Osteoblast (primary cell): ENCODE results near the gene MBD3L1. TPM values are rescaled to one million over a fixed set of nuclear protein-coding genes. Genes with fewer than 3 reads are reported as not detected.
A peak's percentile ranks its signal among the peaks of the same experiment; 100 is the strongest.

Source experiments
- DNase-seq: peaks from one replicate; pipeline ENCODE4 v3.0.0; 2011; ENCODE audit warnings: low spot score, mixed read lengths; ENCODE audit not compliant: insufficient read length; ENCODE audit errors: missing footprints
- H2AFZ ChIP-seq: 2 replicates; pipeline ENCODE4 v1.6.0; 2011; ENCODE audit warnings: mild to moderate bottlenecking, low read length
- H3K27ac ChIP-seq: 2 replicates; pipeline ENCODE4 v1.5.1; 2011; ENCODE audit warnings: mild to moderate bottlenecking, low read depth, low read length, moderate library complexity
- H3K27me3 ChIP-seq: 2 replicates; pipeline ENCODE4 v1.6.0; 2012; ENCODE audit warnings: mild to moderate bottlenecking, control low read depth, inconsistent platforms, low read length, moderate library complexity; ENCODE audit not compliant: insufficient read depth
- H3K36me3 ChIP-seq: 2 replicates; pipeline ENCODE4 v1.5.1; 2011; ENCODE audit warnings: mild to moderate bottlenecking, low read length, control low read depth, moderate library complexity; ENCODE audit not compliant: insufficient read depth
- H3K4me1 ChIP-seq: 2 replicates; pipeline ENCODE4 v1.5.1; 2011; ENCODE audit warnings: mild to moderate bottlenecking, low read length, control low read depth, moderate library complexity; ENCODE audit not compliant: insufficient read depth
- H3K4me2 ChIP-seq: 2 replicates; pipeline ENCODE4 v1.6.0; 2011; ENCODE audit warnings: mild to moderate bottlenecking, low read length; ENCODE audit not compliant: insufficient read depth
- H3K4me3 ChIP-seq: fragments of 200-600 bp; sonication (generic); 3 replicates; pipeline ENCODE4 v1.5.1; 2012; ENCODE audit warnings: mild to moderate bottlenecking, low read length, inconsistent platforms; ENCODE audit not compliant: insufficient read depth
- H3K79me2 ChIP-seq: 2 replicates; pipeline ENCODE4 v1.6.0; 2012; ENCODE audit warnings: mild to moderate bottlenecking, low read length, control low read depth, inconsistent platforms; ENCODE audit not compliant: insufficient read depth
- H3K9me3 ChIP-seq: 2 replicates; pipeline ENCODE4 v1.5.1; 2011; ENCODE audit warnings: low read depth, low read length, control low read depth
- H4K20me1 ChIP-seq: 2 replicates; pipeline ENCODE4 v1.6.0; 2012; ENCODE audit warnings: mild to moderate bottlenecking, low read length, control low read depth; ENCODE audit not compliant: insufficient read depth
- CTCF ChIP-seq: IDR thresholded peaks from 2 replicates; pipeline ENCODE4 v1.5.1; 2011; ENCODE audit warnings: mild to moderate bottlenecking, low read depth, low read length, moderate library complexity; ENCODE audit errors: extremely low read depth
- total RNA-seq: library from RNA; depleted of rRNA; stranded (reverse); fragments of >200 nt; gene quantifications from 2 replicates; pipeline ENCODE4 v1.2.3, GENCODE V29; 2012

The MBD3L1 gene
- total RNA-seq, 1 donor, result not detected

- Histone ChIP-seq H3K9me3 (no peaks in the 10 kb centered on the region), H3K4me1 (no peaks in the 10 kb centered on the region), H3K27ac (no peak overlapping the region), H4K20me1 (no peaks in the 10 kb centered on the region), H2AFZ (no peak overlapping the region), H3K27me3 (no peaks in the 10 kb centered on the region), H3K4me2 (no peak overlapping the region), H3K4me3 (no peak overlapping the region), H3K36me3 (no peaks in the 10 kb centered on the region), H3K79me2 (no peaks in the 10 kb centered on the region)
- TF ChIP-seq CTCF, result no peak
- DNase-seq, result no peak
These were observed 52.2 kb downstream of the MBD3L1 start for GRCh38 chr19:8884416-8884815.

GRCh38 chr19:8887364-8887763 lies 55.2 kb downstream of the MBD3L1 start:
- no peaks in the 10 kb centered on the region for H3K9me3 ChIP-seq
- H3K36me3 ChIP-seq, result no peaks in the 10 kb centered on the region
- TF ChIP-seq CTCF, result no peak
- no peak for DNase-seq
- no peaks in the 10 kb centered on the region for H4K20me1 ChIP-seq
- no peaks in the 10 kb centered on the region for H3K27me3 ChIP-seq
- H3K4me3 ChIP-seq, result no peak overlapping the region
- no peak overlapping the region for H3K27ac ChIP-seq
- H3K79me2 ChIP-seq, result no peaks in the 10 kb centered on the region
- no peaks in the 10 kb centered on the region for H3K4me1 ChIP-seq
- H2AFZ ChIP-seq, result no peak overlapping the region
- no peak overlapping the region for H3K4me2 ChIP-seq

- Histone ChIP-seq H3K4me2 (no peak overlapping the region), H2AFZ (no peak overlapping the region)
These were observed 58.1 kb downstream of the MBD3L1 start for GRCh38 chr19:8890260-8890659.

More at GRCh38 chr19:8890260-8890659, 58.1 kb downstream of the MBD3L1 start:
- no peak overlapping the region for H3K4me3 ChIP-seq
- no peak overlapping the region for H3K27ac ChIP-seq
- no peaks in the 10 kb centered on the region for H3K36me3 ChIP-seq
- no peaks in the 10 kb centered on the region for H3K79me2 ChIP-seq
- no peaks in the 10 kb centered on the region for H3K9me3 ChIP-seq
- H3K27me3 ChIP-seq, result no peaks in the 10 kb centered on the region
- DNase-seq, result peak; percentile 58
- no peaks in the 10 kb centered on the region for H3K4me1 ChIP-seq
- H4K20me1 ChIP-seq, result no peaks in the 10 kb centered on the region
- TF ChIP-seq CTCF, result no peak

Other genes with a start within 250 kb of the MBD3L1 start
- gene ADAMTS10, start 221.7 kb upstream of the MBD3L1 start, total RNA-seq, result 49.6 and 56.3 TPM in 2 replicates
- gene NFILZ, start 201.7 kb upstream of the MBD3L1 start, total RNA-seq, result not detected in 2 replicates
- gene ACTL9, start 133.6 kb upstream of the MBD3L1 start, total RNA-seq, result not detected in 2 replicates
- gene OR2Z1, start 110.7 kb upstream of the MBD3L1 start, total RNA-seq, result not detected in 2 replicates
- 23.6 and 24.6 TPM in 2 replicates for gene ZNF558, start 73 bp upstream of the MBD3L1 start, total RNA-seq
- not detected in 2 replicates for gene MUC16, start 178.0 kb downstream of the MBD3L1 start, total RNA-seq